Transverse colon (tissue), 4 donors: ENCODE measurements around the gene PSD. TPM values are rescaled to one million over a fixed set of nuclear protein-coding genes. Genes with fewer than 3 reads are reported as not detected.

ENCODE experiments used
- DNase-seq: peaks from one replicate; pipeline ENCODE4 v3.0.0-alpha.2; 2019
- H3K27ac ChIP-seq, 4 donors: fragments of 200-600 bp; sonication (generic); 2 replicates each; pipeline ENCODE4 v1.5.1; 2016 to 2018; ENCODE audit warnings: inconsistent platforms in 4 of 4
- H3K27me3 ChIP-seq: fragments of 200-600 bp; sonication (generic); 2 replicates; pipeline ENCODE4 v1.5.1; 2017; ENCODE audit warnings: inconsistent platforms
- H3K36me3 ChIP-seq, 4 donors: fragments of 200-600 bp; sonication (generic); 2 replicates each; pipeline ENCODE4 v1.5.1; 2017 to 2019; ENCODE audit warnings: inconsistent platforms in 4 of 4
- H3K4me1 ChIP-seq, 4 donors: fragments of 200-600 bp; sonication (generic); 2 replicates each; pipeline ENCODE4 v1.5.1; 2017 to 2020; ENCODE audit warnings: inconsistent platforms in 4 of 4
- H3K4me3 ChIP-seq, 4 donors: fragments of 200-600 bp; sonication (generic); 1 replicate in 1 of 4; 2 replicates in 3 of 4; pipeline versions ENCODE4 v1.5.1 to v1.6.1; 2017 to 2019; ENCODE audit warnings: inconsistent platforms in 4 of 4
- H3K9me3 ChIP-seq, 2 donors: fragments of 200-600 bp; sonication (generic); 2 replicates each; pipeline ENCODE4 v1.5.1; 2017 to 2019; ENCODE audit warnings: inconsistent platforms in 2 of 2
- EP300 ChIP-seq: sonication (generic); formaldehyde crosslinking; IDR thresholded peaks from one replicate; pipeline ENCODE4 v1.6.1; 2017; ENCODE audit warnings: antibody characterized with exemption, low read depth
- POLR2A ChIP-seq: fragments of 450-650 bp; IDR thresholded peaks from one replicate; pipeline ENCODE4 v1.6.1; 2016; ENCODE audit warnings: antibody characterized with exemption, mild to moderate bottlenecking, moderate library complexity
- POLR2AphosphoS5 ChIP-seq, 3 donors: sonication (generic); formaldehyde crosslinking; IDR thresholded peaks; one replicate each; pipeline ENCODE4 v1.6.1; 2016; ENCODE audit warnings: antibody characterized with exemption in 3 of 3
- WGBS, 2 donors: methylation state at CpG; one replicate each; pipeline ENCODE4 v1.1.5; 2018; ENCODE audit warnings: low coverage in 1 of 2; 5-methylcytosine and 5-hydroxymethylcytosine counted together
- in situ Hi-C, 4 donors: fragments of 200-750 bp; cut with MboI; loops; one replicate each; pipeline versions ENCODE4 v1.15.0 to v1.15.1; 2017; ENCODE audit warnings: low sequenced_read_pairs in 3 of 4, low pct_ligation_motif_present in 1 of 4, low pct_unique_long_range_greater_than_20kb in 1 of 4
- intact Hi-C: fragments of 100-400 bp; cut with DNase I; formaldehyde crosslinking; loops from one replicate; pipeline ENCODE4 v1.15.1; 2023; ENCODE audit warnings: low total_unique reads
- total RNA-seq, 4 donors: library from RNA; depleted of rRNA; stranded (reverse); fragments of >200 nt; gene quantifications; one replicate each; pipeline ENCODE4 v1.1.0, GENCODE V29; 2016
- TF ChIP-seq, protein P1 (sequence below), 5 experiments: fragments of 200-600 bp in 3 of 5; fragments of 450-650 bp in 2 of 5; sonication (generic) in 3 of 5; IDR thresholded peaks; 1 replicate in 2 of 5; 2 replicates in 3 of 5; pipeline ENCODE4 v1.5.1; 2016 to 2017; ENCODE audit warnings: antibody characterized with exemption in 5 of 5, inconsistent platforms in 3 of 5, mild to moderate bottlenecking in 2 of 5, moderate library complexity in 1 of 5

The PSD gene
- total RNA-seq, 4 donors from 2014 or later = 38.9 to 56.1 (median 49.4) TPM

DNA sequence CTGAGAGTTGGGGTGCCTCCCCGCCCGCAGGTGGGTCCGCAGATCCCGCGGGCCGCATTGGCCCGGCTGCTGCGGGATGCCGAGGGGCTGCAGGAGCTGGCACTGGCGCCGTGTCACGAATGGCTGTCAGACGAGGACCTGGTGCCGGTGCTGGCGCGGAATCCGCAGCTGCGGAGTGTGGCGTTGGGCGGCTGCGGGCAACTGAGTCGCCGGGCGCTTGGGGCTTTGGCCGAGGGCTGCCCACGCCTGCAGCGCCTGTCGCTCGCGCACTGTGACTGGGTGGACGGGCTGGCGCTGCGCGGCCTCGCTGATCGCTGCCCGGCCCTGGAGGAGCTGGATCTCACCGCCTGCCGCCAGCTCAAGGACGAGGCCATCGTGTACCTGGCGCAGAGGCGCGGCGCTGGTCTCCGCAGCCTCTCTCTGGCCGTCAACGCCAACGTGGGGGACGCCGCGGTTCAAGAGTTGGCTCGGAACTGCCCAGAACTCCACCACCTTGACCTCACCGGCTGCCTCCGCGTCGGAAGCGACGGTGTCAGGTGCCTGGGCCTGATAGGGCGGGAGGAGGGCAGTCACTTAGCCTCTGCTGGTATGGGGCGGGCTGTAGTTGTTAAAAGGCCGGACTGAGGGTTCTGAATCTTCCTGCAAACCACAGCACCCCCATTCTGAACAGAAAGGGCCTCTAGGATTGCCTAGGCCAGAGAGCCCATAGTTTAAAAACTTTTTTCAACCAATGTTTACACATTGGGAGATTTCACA is 3.4 kb upstream of the PSD start:
- Histone ChIP-seq H3K4me3 (peak overlapping the region; percentile 45 to 77 (median 64)), H3K27me3 (peaks cover 22% of the 10 kb centered on the region), H3K36me3 (peaks cover 0 to 8% (median 0%) of the 10 kb centered on the region in 4 donors), H3K4me1 (peaks cover 26 to 35% (median 32%) of the 10 kb centered on the region in 4 donors), H3K27ac (peak overlapping the region; percentile 90 to 96 (median 94)), H3K9me3 (no peaks in the 10 kb centered on the region)
- in situ Hi-C loops (no loop called here), intact Hi-C loops (loop anchor here (1.0 kb wide), 1 partner anchor 28 kb away; no protein-coding TSS in a partner anchor)
- 0% methylated on average over 40 of the region's 62 CpGs; no CpG with 5 or more reads in 1 of the 2 donors for WGBS, 2 donors
- DNase-seq = peak; percentile 66
- TF ChIP-seq POLR2A (no peak), POLR2AphosphoS5 (IDR thresholded peaks at IDR 0.05) (peak in 2 of 3 donors; percentile 30 to 43)
- TF ChIP-seq, protein P1, sequence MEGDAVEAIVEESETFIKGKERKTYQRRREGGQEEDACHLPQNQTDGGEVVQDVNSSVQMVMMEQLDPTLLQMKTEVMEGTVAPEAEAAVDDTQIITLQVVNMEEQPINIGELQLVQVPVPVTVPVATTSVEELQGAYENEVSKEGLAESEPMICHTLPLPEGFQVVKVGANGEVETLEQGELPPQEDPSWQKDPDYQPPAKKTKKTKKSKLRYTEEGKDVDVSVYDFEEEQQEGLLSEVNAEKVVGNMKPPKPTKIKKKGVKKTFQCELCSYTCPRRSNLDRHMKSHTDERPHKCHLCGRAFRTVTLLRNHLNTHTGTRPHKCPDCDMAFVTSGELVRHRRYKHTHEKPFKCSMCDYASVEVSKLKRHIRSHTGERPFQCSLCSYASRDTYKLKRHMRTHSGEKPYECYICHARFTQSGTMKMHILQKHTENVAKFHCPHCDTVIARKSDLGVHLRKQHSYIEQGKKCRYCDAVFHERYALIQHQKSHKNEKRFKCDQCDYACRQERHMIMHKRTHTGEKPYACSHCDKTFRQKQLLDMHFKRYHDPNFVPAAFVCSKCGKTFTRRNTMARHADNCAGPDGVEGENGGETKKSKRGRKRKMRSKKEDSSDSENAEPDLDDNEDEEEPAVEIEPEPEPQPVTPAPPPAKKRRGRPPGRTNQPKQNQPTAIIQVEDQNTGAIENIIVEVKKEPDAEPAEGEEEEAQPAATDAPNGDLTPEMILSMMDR (IDR thresholded peaks at IDR 0.05) = no peak

DNA sequence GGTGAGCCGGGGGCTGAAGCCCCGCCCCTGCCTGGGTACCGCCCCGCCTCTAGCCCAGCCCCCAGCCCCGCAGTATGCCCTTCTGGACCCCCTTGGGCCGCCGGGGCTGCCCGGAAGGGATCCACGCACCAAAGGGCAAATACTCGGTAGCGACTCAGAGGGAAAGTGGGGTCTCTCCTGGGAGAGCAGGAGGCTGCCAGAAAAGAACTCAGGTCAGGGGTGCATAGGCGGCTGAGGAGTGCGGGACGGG is 2.8 kb upstream of the PSD start:
- TF ChIP-seq EP300 (no peak), POLR2AphosphoS5 (IDR thresholded peaks at IDR 0.05) (no peak), POLR2A (no peak)
- TF ChIP-seq, protein P1 (IDR thresholded peaks at IDR 0.05) = no peak
- H3K27ac ChIP-seq = peak overlapping the region; percentile 90 to 96 (median 94)
- peaks cover 0 to 8% (median 0%) of the 10 kb centered on the region in 4 donors for H3K36me3 ChIP-seq
- intact Hi-C loops = loop anchor here (1.0 kb wide), 1 partner anchor 27 kb away; no protein-coding TSS in a partner anchor
- in situ Hi-C loops = no loop called here
- H3K27me3 ChIP-seq = peaks cover 27% of the 10 kb centered on the region
- H3K9me3 ChIP-seq = no peaks in the 10 kb centered on the region
- DNase-seq = no peak
- peak overlapping the region; percentile 45 to 77 (median 64) for H3K4me3 ChIP-seq
- WGBS, 2 donors = 0% methylated on average over 12 of the region's 14 CpGs; no CpG with 5 or more reads in 1 of the 2 donors
- H3K4me1 ChIP-seq = peaks cover 26 to 35% (median 32%) of the 10 kb centered on the region in 4 donors

DNA sequence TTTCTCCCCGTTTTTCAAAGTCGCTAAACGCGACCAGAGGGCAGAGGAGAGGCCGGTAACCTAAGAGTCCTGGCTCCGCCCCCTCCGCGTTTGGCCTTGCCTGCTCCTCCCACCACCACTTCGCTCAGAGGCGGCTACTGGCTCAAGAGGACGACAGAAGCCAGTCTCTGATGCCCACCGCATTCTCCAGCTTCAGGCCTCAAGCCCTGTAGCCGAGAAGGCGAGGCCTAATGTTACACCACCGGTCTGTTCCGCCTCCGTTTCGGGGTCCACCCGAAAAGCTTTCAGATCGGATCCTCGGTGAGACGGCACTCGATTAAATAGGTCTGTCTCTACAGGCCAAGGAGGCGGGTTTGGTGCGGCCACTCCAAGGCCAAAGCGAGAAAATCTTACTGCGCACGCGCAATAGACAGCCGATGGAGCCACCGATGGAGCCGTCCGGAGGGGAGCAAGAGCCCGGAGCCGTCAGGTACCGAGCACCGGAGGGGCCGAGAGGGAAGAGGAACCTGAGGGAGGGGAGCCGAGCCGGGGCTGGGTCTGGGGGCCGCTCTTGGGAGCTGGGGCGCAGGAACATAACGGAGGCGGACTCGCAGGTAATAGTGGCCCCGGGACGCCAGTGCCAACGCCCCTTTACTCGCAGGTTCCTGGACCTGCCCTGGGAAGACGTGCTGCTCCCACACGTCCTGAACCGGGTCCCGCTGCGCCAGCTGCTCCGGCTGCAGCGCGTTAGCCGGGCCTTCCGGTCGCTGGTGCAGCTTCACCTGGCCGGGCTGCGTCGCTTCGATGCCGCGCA is 2.3 kb upstream of the PSD start, which contains the start of gene FBXL15:
TSS of gene FBXL15 (plus strand) at position 123 of the 793 bp plus-strand sequence. CDS start at position 417, 294 bp downstream.
- DNase-seq = peak; percentile 98
- in situ Hi-C loops = no loop called here
- intact Hi-C loops = loop anchor here (1.0 kb wide), 1 partner anchor 27 kb away; no protein-coding TSS in a partner anchor
- Histone ChIP-seq H3K27me3 (peaks cover 32% of the 10 kb centered on the region), H3K9me3 (no peaks in the 10 kb centered on the region), H3K36me3 (peaks cover 0 to 8% (median 0%) of the 10 kb centered on the region in 4 donors), H3K4me1 (peaks cover 26 to 35% (median 32%) of the 10 kb centered on the region in 4 donors), H3K27ac (peak within 1 kb of the TSS; percentile 90 to 96 (median 94)), H3K4me3 (peak within 1 kb of the TSS; percentile 45 to 77 (median 64))
- TF ChIP-seq, protein P1 (IDR thresholded peaks at IDR 0.05) = no peak
- TF ChIP-seq POLR2AphosphoS5 (IDR thresholded peaks at IDR 0.05) = peak; percentile 11 to 54 (median 50)
- no peak for TF ChIP-seq EP300
- TF ChIP-seq POLR2A = peak; percentile 47
- WGBS, 2 donors = 1% methylated on average over 59 of the region's 66 CpGs; no CpG with 5 or more reads in 1 of the 2 donors
